ENCODE results near the gene MRM2.

The MRM2 gene

DNA sequence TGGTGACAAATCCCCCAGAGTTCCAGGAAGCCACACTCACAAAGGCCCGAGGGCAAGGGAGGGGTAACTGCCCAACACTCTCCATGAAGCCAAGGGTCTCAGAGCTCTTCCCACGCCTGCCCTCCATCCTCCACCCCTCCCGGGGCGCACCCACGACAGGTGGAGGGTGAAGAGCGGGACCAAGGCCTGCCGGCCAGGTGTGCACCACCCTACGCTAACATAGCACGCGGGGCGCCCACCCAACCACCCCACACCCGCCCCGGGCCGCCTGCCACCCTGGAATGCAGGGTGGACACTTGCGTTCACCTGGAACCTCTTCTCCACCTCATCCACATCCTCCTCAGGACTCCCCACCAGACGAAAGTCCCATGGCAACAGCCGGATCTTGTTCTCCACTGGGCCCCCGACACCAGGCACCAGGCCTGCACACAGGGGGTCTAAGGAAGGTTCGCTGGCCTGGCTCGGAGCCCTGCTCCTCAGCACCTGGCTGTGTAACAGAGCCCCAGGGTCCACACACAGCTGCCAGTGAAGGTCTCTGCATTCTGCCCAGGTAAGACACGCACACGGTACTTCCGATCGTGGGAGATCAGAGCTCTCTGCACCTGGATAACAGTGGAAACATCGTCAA lies 41.9 kb downstream of the MRM2 start:
- peaks cover 0 to 3% of the 10 kb centered on the region in 2 donors for H3K9me3 ChIP-seq (ENCODE audit: control insufficient read depth in 2 of 2, low read length in 2 of 2)
- H3K9ac ChIP-seq (ENCODE audit: low read depth in 1 of 2, low read length in 2 of 2) = no peak overlapping the region
- H3K4me3 ChIP-seq (ENCODE audit: low read length in 2 of 2) = no peak overlapping the region
- H3K27ac ChIP-seq (ENCODE audit: low read depth in 2 of 2, low read length in 2 of 2) = no peak overlapping the region
- peaks cover 10 to 24% of the 10 kb centered on the region in 2 donors for H3K36me3 ChIP-seq (ENCODE audit: control insufficient read depth in 2 of 2, insufficient read depth in 2 of 2, low read length in 2 of 2)
- H3K4me1 ChIP-seq (ENCODE audit: control insufficient read depth in 2 of 2, insufficient read depth in 2 of 2, low read length in 2 of 2) = no peaks in the 10 kb centered on the region
- no peaks in the 10 kb centered on the region for H3K27me3 ChIP-seq (ENCODE audit: control insufficient read depth in 2 of 2, insufficient read depth in 2 of 2, low read length in 2 of 2)

DNA sequence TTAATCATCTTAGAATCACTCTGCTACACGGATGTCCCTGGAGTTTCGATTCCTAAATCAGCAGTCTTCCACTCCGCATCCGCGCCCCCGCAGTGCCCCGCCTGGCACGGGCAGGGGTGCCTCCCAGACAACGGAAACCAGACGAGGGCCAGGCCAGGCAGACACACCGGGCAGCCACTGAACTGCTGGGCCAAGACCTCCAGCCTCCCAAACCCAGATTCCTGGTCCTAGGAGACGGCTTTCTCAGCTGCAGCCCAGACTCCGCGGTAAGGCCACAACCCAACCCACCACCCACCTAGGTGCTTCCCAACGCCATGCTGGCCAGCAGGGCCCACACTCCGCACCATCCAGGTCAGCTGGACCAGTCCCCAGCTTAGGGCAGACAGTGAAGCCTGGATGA lies 42.5 kb downstream of the MRM2 start:
- Histone ChIP-seq H3K9ac (ENCODE audit: low read depth in 1 of 2, low read length in 2 of 2) (no peak overlapping the region), H3K27me3 (ENCODE audit: control insufficient read depth in 2 of 2, insufficient read depth in 2 of 2, low read length in 2 of 2) (no peaks in the 10 kb centered on the region), H3K27ac (ENCODE audit: low read depth in 2 of 2, low read length in 2 of 2) (no peak overlapping the region), H3K4me1 (ENCODE audit: control insufficient read depth in 2 of 2, insufficient read depth in 2 of 2, low read length in 2 of 2) (no peaks in the 10 kb centered on the region), H3K36me3 (ENCODE audit: control insufficient read depth in 2 of 2, insufficient read depth in 2 of 2, low read length in 2 of 2) (peaks cover 10 to 24% of the 10 kb centered on the region in 2 donors), H3K4me3 (ENCODE audit: low read length in 2 of 2) (no peak overlapping the region), H3K9me3 (ENCODE audit: control insufficient read depth in 2 of 2, low read length in 2 of 2) (peaks cover 0 to 3% of the 10 kb centered on the region in 2 donors)

GRCh38 chr7:2198760-2199159 lies 43.2 kb downstream of the MRM2 start:
- Histone ChIP-seq H3K9me3 (ENCODE audit: control insufficient read depth in 2 of 2, low read length in 2 of 2) (peaks cover 0 to 3% of the 10 kb centered on the region in 2 donors), H3K27me3 (ENCODE audit: control insufficient read depth in 2 of 2, insufficient read depth in 2 of 2, low read length in 2 of 2) (no peaks in the 10 kb centered on the region), H3K4me1 (ENCODE audit: control insufficient read depth in 2 of 2, insufficient read depth in 2 of 2, low read length in 2 of 2) (no peaks in the 10 kb centered on the region), H3K4me3 (ENCODE audit: low read length in 2 of 2) (no peak overlapping the region), H3K27ac (ENCODE audit: low read depth in 2 of 2, low read length in 2 of 2) (no peak overlapping the region), H3K9ac (ENCODE audit: low read depth in 1 of 2, low read length in 2 of 2) (no peak overlapping the region), H3K36me3 (ENCODE audit: control insufficient read depth in 2 of 2, insufficient read depth in 2 of 2, low read length in 2 of 2) (peaks cover 8 to 24% of the 10 kb centered on the region in 2 donors)

DNA sequence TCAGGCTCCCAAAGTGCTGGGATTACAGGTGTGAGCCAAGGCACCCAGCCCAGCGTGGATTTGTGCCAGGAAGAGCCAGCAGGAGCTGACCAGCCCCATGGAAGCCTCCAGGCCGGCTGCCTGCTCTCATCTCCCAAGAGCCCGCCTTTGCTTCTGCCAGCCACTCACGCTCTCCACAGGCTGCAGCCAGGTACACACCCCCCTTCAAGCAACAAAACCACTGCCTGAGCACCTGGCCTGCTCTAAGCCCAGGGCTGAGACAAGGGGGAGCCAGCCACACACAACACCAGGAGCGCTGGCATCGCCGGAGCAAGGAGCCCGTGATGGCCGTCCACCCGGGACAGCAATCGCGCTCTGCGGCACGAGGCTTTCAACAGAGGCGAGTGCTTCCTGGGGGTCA lies 43.8 kb downstream of the MRM2 start:
- no peaks in the 10 kb centered on the region for H3K27me3 ChIP-seq (ENCODE audit: control insufficient read depth in 2 of 2, insufficient read depth in 2 of 2, low read length in 2 of 2)
- H3K27ac ChIP-seq (ENCODE audit: low read depth in 2 of 2, low read length in 2 of 2) = no peak overlapping the region
- H3K4me1 ChIP-seq (ENCODE audit: control insufficient read depth in 2 of 2, insufficient read depth in 2 of 2, low read length in 2 of 2) = no peaks in the 10 kb centered on the region
- H3K9me3 ChIP-seq (ENCODE audit: control insufficient read depth in 2 of 2, low read length in 2 of 2) = peaks cover 0 to 3% of the 10 kb centered on the region in 2 donors
- H3K36me3 ChIP-seq (ENCODE audit: control insufficient read depth in 2 of 2, insufficient read depth in 2 of 2, low read length in 2 of 2) = peaks cover 8 to 24% of the 10 kb centered on the region in 2 donors
- no peak overlapping the region for H3K9ac ChIP-seq (ENCODE audit: low read depth in 1 of 2, low read length in 2 of 2)
- no peak overlapping the region for H3K4me3 ChIP-seq (ENCODE audit: low read length in 2 of 2)

DNA sequence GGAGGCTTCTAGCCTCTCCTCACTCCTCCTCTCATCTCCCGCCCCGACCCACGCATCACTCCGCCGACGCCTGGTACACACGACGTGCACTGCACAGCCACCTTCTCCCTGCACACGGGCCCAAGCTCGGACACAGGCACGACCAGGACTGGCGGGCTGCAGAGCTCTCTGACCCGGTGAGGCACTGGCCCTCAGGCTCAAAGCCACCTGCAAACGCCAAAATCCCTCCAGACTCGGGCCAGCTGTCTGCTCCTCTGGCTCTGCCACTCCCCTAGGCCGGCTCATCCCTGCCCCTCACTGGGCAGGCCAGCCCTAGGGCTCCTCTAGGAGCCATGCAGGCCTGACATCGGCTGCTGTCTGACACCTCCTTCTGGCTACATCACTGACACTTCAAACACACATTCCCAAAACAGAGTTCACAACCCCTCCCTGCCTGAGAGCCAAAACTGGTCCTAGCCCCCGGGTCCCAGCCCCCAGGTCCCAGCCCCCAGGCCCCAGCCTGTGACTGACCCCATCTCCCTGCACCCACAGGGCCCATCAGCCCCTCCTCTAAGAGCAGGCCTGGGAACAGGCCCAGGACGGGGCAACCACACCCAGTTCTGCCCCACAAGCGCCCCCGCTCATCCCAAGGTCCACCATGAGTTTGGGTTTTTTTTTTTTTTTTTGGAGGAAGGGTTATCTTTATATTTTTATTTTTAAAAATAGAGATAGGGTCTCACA lies 44.4 kb downstream of the MRM2 start:
- H3K27me3 ChIP-seq (ENCODE audit: control insufficient read depth in 2 of 2, insufficient read depth in 2 of 2, low read length in 2 of 2) = no peaks in the 10 kb centered on the region
- H3K27ac ChIP-seq (ENCODE audit: low read depth in 2 of 2, low read length in 2 of 2) = no peak overlapping the region
- peaks cover 0 to 3% of the 10 kb centered on the region in 2 donors for H3K9me3 ChIP-seq (ENCODE audit: control insufficient read depth in 2 of 2, low read length in 2 of 2)

GRCh38 chr7:2196381-2197378 lies 45.3 kb downstream of the MRM2 start:
- H3K9me3 ChIP-seq (ENCODE audit: control insufficient read depth in 2 of 2, low read length in 2 of 2) = peaks cover 0 to 3% of the 10 kb centered on the region in 2 donors
- no peak overlapping the region for H3K4me3 ChIP-seq (ENCODE audit: low read length in 2 of 2)
- peaks cover 8 to 24% of the 10 kb centered on the region in 2 donors for H3K36me3 ChIP-seq (ENCODE audit: control insufficient read depth in 2 of 2, insufficient read depth in 2 of 2, low read length in 2 of 2)
- H3K27ac ChIP-seq (ENCODE audit: low read depth in 2 of 2, low read length in 2 of 2) = no peak overlapping the region
- H3K4me1 ChIP-seq (ENCODE audit: control insufficient read depth in 2 of 2, insufficient read depth in 2 of 2, low read length in 2 of 2) = no peaks in the 10 kb centered on the region
- H3K9ac ChIP-seq (ENCODE audit: low read depth in 1 of 2, low read length in 2 of 2) = no peak overlapping the region
- no peaks in the 10 kb centered on the region for H3K27me3 ChIP-seq (ENCODE audit: control insufficient read depth in 2 of 2, insufficient read depth in 2 of 2, low read length in 2 of 2)

More for the DNA sequence above, 44.4 kb downstream of the MRM2 start:
- no peak overlapping the region for H3K4me3 ChIP-seq (ENCODE audit: low read length in 2 of 2)
- H3K4me1 ChIP-seq (ENCODE audit: control insufficient read depth in 2 of 2, insufficient read depth in 2 of 2, low read length in 2 of 2) = no peaks in the 10 kb centered on the region
- H3K36me3 ChIP-seq (ENCODE audit: control insufficient read depth in 2 of 2, insufficient read depth in 2 of 2, low read length in 2 of 2) = peaks cover 8 to 24% of the 10 kb centered on the region in 2 donors
- no peak overlapping the region for H3K9ac ChIP-seq (ENCODE audit: low read depth in 1 of 2, low read length in 2 of 2)

GRCh38 chr7:2195400-2196246 lies 46.4 kb downstream of the MRM2 start:
- Histone ChIP-seq H3K36me3 (ENCODE audit: control insufficient read depth in 2 of 2, insufficient read depth in 2 of 2, low read length in 2 of 2) (peaks cover 8 to 24% of the 10 kb centered on the region in 2 donors), H3K27me3 (ENCODE audit: control insufficient read depth in 2 of 2, insufficient read depth in 2 of 2, low read length in 2 of 2) (no peaks in the 10 kb centered on the region), H3K9me3 (ENCODE audit: control insufficient read depth in 2 of 2, low read length in 2 of 2) (peaks cover 0 to 3% of the 10 kb centered on the region in 2 donors), H3K9ac (ENCODE audit: low read depth in 1 of 2, low read length in 2 of 2) (no peak overlapping the region), H3K4me1 (ENCODE audit: control insufficient read depth in 2 of 2, insufficient read depth in 2 of 2, low read length in 2 of 2) (no peaks in the 10 kb centered on the region), H3K4me3 (ENCODE audit: low read length in 2 of 2) (no peak overlapping the region), H3K27ac (ENCODE audit: low read depth in 2 of 2, low read length in 2 of 2) (no peak overlapping the region)

DNA sequence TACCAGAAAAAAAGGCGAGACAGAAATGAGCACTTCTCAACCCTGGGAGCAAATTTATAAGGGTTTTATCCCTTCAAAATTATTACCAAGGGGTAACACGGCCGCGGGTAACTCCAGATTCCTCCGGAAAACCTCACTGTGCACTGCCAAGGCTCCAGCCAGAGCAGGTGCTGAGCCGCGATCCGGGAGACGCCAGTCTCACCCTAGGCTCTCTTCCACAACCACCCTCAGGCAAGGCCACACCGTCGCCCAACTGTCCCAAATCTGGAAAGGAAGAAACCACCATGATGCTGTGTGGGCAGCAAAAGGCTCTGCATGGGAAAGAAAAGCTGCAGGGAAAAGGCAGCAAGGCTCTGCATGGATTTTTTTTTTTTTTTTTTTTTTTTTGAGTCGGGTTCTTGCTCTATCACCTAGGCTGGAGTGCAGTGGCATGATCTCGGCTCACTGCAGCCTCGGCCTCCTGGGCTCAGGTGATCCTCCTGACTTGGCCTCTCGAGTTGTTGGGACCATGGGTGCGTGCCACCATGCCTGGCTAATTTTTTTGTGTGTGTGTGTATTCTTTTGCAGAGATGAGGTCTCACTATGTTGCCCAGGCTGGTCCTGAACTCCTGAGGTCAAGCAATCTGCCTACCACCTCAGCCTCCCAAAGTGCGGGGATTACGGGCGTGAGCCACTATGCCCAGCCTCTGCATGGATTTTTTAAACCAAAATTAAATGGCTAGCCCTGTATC lies 48.3 kb downstream of the MRM2 start:
- Histone ChIP-seq H3K4me1 (ENCODE audit: control insufficient read depth in 2 of 2, insufficient read depth in 2 of 2, low read length in 2 of 2) (no peaks in the 10 kb centered on the region), H3K4me3 (ENCODE audit: low read length in 2 of 2) (no peak overlapping the region), H3K9ac (ENCODE audit: low read depth in 1 of 2, low read length in 2 of 2) (no peak overlapping the region), H3K27me3 (ENCODE audit: control insufficient read depth in 2 of 2, insufficient read depth in 2 of 2, low read length in 2 of 2) (no peaks in the 10 kb centered on the region), H3K36me3 (ENCODE audit: control insufficient read depth in 2 of 2, insufficient read depth in 2 of 2, low read length in 2 of 2) (peaks cover 5 to 16% of the 10 kb centered on the region in 2 donors), H3K27ac (ENCODE audit: low read depth in 2 of 2, low read length in 2 of 2) (no peak overlapping the region), H3K9me3 (ENCODE audit: control insufficient read depth in 2 of 2, low read length in 2 of 2) (peaks cover 6 to 7% of the 10 kb centered on the region in 2 donors)

All from mucosa of rectum (tissue), 2 donors.